HG02943 (cell line): Measurements from ENCODE around the gene CDC73.
"Not testable (repeated sequence)": the region's sequence is repeated elsewhere in the genome, so short reads cannot be mapped to it uniquely, and the experiment has no call there.

ENCODE experiments used
- ATAC-seq: cut with Tn5 transposase; IDR thresholded peaks from one replicate; pipeline ENCODE4 v1.9.1; 2021; ENCODE audit warnings: mild to moderate bottlenecking, low read depth, moderate library complexity; ENCODE audit not compliant: unreplicated experiment

The CDC73 gene

DNA sequence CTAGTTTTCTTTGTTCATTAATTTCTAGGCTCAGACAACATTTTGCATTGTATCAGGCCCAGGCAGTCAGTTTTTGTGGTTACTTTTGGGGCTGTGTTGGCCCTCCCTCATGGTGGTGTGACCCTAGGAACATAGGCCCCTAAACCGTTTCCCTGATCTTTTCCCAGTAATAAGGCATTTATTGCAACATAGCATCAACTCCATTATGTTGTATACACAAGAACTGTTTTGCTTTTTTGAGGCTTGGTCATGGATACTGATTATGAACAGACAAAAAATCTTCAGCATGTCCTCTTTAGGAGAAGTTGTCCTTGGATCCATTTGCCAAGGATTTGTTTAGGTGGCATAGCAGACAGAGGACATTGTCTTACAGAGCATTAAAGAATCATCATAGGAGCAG lies 54.3 kb downstream of the CDC73 start:
- ATAC-seq = no peak

DNA sequence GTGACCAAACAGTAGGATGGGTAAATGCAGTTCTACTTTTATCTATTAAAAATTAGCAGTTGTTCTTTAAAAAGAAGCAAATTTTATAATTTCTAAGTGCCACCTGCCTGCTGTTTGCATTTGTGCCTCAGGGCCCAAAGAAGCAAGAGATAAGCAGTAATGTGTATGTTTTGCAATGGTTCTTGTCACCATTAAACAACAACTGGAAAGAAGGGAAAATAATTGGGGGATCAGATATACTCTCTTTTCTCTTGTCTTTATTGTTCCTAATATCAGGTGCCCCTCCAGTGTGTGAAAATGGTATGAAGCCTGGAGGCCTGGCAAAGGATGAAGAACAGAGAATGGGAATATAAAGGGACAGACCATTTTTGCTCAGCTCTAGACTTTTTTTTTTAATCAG lies 55.0 kb downstream of the CDC73 start:
- no peak for ATAC-seq

DNA sequence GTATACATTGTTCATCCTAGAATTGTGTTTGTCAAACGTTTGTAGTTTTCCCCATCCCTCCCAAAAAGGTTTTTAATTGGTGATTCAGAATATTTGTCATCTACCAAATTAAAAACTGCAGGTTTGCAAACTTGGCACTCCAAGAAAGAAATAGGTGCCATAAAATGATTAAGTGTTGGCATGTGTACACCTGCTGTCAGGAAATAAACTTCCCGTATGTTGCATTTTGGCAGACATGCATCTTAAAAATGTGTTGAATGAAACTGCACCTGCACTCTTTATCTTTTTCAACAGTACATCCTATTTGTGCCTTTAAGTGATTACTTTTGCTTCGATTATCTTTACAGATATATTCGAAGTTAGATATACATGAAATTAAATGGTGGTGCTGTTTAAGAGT lies 57.3 kb downstream of the CDC73 start:
- ATAC-seq = no peak

DNA sequence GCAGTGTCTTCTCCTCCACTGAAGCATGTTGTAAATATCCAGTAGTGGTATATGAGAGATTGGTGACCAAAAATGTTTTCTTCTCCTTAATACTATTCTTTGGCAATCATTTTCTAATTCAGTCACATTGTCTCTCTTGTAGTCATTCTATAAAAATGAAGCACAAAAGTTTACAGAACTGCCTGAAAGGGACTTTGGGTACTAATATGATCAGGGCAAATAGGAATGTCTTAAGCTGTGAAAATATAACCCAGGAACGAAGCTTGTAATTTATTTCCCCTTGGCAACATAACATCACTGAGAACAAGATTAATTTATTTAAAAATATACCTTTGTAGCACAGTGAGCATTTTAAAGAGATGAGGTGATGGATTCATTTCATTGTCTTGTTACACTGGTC lies 59.7 kb downstream of the CDC73 start:
- no peak for ATAC-seq

DNA sequence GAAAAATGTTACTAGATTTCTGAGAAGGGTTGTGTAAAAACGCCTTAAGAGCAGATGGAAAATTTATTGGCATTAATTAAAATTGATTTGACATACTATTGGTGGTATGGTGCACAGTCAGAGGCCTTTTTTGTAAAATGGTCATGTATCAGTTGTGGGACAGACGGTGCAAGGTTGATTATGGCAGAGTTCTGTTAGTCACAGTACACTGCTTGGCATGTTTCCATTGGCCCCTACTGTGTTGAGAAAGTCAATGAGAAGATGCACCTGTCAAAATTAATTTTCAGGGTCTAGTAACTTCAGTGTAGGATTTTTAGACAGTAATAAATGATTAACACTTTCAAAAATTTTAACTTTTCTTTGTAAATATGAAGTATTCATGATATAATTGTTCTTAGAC lies 60.2 kb downstream of the CDC73 start:
- no peak for ATAC-seq

DNA sequence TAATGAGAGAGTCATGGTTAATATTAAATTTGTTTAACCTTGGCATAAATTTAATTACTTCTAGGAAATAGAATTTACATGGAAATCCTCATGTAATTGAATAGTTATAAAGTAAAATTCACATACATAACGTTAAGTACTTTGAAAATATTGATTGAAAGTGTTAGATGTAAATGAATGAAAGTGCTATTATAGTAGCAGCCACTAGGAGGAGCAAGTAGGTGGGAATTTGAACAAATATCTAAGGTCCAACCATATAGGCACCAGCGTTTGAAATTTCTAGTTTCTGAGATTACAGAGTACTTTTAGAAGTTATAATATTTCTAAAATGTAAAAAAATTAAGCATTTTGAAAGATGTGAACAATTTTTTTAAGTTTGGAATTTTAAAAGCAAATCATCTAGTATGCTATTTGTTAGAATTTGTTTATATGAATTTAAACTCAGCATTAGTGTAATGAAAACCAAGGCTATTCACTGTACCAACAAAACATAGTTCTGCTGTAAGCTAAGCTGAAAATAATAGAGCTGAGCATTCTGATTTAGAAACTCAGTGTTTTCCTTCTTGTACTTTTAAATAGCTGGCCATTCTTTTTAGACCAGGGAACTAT lies 61.3 kb downstream of the CDC73 start:
- peak; percentile 59 for ATAC-seq

DNA sequence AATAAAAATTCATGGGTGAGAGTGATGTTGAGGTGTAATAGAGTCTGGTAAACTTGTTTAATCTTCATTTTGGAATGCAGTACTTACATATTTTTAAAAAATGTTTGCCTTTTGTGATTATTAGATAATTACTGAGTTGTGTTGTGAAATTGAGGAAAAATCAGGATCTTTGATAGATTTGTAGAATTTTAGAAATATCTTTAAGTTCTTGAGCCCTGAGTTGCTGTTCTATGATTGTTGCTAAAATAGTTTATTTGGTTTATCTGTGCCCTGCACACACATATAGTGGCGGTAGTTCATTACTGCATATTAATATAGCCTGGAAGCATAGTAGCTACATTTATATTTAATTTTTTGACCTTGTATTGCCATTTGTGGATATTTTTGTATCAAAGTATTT lies 62.9 kb downstream of the CDC73 start:
- no peak for ATAC-seq

DNA sequence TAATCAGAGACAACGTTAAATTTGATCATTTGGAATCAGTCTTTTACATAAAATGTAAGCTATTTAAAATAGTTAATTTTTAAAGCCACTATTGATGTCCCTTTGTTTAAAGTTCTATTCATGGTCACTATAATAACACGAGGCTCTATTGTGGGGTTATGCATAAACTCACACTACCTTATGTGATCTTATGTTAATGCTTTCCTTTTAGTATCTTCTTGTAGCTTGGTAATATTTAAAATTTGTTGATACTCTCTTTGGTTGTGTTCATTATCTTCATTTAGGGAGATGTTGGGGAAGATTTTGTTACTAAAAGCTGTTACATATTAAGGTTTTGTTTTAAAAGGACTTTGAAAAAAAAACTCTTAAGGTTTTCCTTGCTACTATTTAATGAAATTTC lies 63.4 kb downstream of the CDC73 start:
- ATAC-seq = no peak

DNA sequence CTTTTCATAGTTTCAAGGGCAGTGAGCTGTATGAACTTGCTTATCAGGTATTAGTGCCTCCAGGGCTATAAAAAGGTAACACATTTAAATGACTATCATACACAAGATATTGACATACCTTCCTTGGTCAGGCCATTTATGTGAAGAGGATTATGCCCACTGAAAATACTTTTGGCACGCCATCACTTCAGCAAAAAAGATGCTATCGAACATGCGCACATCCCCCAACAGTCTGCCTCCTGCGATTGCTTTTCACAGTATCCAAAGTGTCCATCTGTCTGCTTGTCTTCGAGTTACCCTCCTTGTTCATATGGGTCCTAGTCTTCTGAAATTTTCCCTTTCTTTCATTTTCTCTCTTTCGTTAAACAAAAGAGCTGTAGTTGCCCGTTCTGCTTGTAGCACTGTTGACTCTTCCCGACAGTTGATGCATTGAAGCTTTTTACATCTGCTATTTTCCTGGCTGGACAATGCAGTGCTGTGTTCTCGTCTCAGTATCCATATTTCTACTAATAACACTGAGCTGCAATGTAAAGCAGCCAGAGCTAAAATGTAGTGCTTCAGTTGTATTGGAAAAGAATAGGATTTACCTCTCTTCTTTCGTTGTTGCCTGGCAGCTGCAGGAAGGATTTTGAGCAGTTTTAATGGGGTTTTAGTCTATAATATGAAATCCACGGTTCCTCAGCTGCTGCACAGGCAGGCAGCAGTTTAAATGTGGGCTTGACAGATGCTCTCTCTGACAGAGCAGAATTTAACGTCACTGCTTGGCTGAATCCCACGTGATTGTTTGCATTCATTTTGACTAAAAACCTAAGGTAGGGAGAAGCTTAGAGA lies 64.3 kb downstream of the CDC73 start, which contains the start of gene B3GALT2:
Gene B3GALT2 (minus strand): TSS at position 713 of the 831 bp plus-strand sequence. CDS start 5,051 bp downstream, outside the sequence.
- ATAC-seq = no peak

DNA sequence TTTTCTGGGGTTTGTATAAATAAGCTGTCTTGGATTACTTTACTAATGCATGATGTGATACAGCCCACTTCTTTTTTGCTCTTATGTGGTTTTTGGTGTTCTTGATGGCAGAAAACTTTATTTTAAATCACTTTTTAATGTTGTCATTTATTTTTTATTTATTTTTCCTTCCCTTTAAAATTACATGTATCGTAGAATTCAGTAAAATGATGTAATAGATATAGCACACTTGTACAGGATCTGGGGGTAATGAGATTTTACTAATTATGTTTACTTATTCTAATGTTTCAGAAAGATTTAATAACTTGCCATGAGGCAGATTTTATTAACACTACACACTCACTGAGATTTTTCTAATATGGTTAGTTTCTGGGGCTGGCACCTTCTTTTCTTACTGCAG lies 65.3 kb downstream of the CDC73 start:
- ATAC-seq = no peak

DNA sequence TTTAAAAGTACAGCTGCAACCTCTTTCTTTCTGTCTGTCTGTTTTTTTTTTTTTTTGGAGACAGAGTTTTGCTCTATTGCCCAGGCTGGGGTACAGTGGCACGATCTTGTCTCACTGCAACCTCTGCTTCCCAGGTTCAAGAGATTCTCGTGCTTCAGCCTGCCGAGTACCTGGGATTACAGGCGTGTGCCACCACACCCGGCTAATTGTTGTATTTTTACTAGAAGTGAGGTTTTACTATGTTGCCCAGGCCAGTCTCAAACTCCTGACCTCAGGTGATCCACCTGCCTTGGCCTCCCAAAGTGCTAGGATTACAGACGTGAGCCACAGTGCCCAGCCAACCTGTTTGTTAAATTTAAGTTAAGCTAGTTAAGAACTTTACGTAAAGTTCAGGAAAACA lies 67.1 kb downstream of the CDC73 start:
- not testable (repeated sequence) for ATAC-seq

DNA sequence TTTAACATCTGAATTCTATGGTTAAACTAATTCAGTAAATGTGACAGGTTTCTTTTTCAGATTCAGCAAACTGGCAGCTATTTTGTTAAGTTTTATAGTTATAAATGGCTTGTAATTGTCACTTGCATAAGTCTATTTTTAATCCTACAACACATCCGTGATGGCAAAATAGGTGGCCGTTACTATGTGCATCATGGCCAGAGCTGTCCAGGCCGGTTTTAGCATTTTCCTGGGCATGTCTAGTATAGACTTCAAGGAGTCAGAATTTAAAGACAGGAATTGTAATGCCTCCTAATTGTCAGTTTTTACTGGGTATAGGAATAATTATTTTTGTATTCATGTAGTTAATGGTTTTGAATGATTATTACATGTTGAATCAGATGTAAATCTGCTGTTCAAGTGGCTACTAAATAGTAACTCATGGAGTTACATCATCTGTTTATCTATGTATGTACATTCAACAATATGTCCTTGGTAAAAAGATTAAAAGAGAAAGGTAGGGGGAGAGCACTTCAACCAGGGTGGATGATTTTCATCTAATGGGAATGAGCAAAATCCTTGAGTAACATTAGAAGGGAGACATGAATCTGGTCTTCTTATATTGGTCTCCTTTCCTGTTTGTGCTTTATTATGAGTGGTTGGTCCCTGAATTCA lies 67.7 kb downstream of the CDC73 start:
- ATAC-seq = no peak

DNA sequence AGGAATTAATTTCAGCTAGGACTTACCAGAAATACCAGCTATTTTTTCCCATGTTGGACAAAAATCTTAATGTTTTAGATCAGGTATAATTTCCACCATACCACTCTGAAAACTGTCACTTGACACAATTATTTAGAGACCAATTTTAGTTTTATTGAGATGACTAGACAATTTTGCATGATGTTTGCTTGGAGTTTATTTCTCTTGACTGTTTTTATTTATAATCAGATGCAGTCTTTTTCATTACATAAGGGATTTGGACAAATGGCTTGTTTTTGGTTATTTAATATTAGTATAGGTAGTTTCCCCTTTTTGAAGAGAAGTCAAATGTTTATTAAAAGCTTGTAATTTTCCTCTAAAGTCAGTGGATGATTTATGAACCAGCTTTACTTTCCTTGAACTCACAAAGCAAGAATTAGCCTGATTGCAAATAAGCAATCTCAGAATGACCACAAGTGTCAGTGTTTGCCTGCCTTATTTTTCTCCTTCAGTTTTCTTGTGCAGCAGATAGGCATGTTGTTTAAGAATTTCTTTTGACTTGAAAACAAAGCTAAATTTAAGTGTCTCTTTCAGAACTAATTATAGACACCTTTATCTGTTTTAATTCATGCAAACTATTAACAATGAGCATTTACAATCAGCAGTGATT lies 68.4 kb downstream of the CDC73 start:
- ATAC-seq = no peak

DNA sequence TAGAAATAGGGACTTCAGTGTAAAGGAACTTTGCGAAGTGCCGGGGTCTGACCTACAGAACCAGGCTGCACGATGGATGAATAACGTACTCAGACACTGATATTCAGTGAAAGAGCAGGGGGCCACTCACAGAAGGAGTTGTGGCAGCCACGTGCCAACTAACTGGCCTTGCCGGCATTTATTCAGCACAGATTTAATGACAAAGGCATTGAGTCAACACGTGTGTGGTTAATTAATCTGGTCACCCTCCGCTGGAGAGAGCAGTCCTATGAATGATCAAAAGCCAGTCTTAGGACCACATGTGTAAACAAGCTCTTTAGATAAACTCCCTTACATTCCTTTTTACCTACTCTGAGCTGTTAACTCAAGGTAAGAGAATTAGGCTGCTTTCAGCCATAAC lies 70.8 kb downstream of the CDC73 start:
- no peak for ATAC-seq

DNA sequence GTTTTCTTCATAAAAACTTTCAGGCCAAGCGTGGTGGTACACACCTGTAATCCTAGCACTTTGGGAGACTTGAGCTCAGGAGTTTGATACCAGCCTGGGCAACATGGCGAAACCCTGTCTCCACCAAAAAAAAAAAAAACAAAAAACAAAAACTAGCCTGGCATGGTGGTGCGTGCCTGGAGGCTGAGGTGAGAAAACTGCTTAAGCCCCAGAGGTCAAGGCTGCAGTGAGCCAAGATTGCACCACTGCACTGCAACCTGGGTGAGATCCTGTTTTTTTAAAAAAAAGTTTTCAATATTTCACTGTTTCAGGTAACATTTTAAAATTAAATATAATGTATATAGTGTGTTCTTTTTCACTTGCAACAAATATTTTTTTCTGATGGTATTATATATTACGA lies 78.1 kb downstream of the CDC73 start:
- ATAC-seq = no peak

DNA sequence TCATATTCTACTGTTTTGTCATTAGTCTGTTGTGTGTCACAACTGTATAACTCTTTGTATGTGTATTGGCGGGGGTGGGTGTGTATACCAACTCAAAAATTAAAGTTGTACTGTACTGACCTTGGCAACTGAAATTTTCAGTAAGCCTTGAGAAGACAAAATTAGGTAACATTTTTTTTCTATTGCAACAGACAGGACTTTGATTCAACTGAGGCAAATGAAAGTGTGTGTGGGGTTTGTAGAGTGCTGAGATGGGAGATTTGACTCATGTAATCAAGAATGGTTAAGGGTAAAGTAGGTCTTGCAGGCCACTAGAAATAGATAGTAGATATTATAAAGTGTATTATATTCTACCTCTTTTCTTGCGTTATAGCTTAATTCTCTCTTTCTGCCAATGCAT lies 79.2 kb downstream of the CDC73 start:
- no peak for ATAC-seq

DNA sequence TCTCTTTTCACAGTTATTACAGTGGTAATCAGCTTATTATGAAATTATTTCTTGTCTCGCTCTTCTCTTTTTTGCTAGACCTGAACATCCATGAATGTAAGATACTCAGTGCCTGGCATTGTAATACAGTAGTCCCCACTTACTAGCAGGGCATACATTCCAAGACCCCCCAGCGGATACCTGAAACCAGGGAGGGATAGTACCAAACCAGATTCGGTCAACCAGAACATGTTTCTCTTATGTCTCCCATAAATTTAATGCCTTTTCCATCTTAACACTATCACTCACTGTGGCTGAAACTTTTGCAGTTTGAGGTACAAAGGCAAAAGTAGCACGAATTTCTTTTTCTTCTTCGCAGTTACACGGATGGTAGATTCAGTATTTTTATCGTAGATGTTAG lies 89.2 kb downstream of the CDC73 start:
- ATAC-seq = peak; percentile 11

DNA sequence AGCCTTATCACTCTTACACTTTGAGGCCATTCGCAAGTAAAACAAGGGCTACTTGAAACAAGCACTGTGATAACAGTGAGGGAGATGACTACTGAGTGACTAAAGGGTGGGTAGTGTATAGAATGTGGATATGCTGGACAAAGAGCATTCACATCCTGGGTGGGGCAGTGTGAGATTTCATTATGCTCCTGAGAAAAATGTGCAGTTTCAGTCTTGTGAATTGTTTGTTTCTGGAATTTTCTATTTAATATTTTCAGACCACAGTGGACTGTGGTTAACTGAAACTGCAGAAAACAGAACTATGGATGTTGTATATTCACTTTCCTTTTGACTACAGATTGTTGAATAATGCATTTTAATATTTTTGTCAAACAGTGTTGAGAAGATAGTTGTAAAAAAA lies 89.7 kb downstream of the CDC73 start:
- peak; percentile 70 for ATAC-seq

DNA sequence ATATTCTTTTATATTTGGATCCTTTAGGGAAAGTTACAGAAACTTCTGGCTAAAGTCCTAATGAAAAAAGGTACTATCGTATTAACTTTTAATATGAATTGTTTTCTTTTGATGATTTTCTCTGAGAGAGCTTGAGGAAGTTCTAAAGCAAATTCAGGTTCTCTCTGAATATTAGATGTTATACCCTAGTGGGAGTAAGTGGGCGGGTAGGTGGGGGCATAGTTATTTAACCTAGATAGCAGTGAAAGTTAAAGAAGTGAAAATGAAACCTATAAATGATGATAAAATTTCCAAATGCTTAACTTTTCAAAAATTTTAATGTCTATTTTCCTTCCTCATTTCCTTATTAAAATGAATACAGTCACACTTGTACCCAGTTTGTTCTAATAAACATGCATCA lies 90.8 kb downstream of the CDC73 start:
- ATAC-seq = no peak

DNA sequence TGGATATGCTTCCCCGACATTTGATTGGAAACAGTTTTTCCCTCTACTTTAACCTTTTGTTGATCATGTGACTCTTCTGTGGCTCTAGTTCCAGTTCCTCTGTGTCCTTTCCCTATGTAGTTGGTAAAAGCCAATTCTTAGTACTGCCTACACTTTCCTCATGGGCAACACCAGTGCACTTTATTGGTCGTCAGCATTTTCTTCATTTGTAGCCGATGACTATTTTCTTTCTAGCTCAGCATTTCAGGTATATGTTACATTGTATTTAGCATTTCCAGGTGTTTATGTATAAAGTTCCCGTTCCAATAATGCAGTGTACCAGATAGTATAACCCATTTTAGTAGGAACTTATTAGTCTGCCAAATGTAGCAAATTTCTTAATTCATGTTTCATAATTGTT lies 92.2 kb downstream of the CDC73 start:
- no peak for ATAC-seq

DNA sequence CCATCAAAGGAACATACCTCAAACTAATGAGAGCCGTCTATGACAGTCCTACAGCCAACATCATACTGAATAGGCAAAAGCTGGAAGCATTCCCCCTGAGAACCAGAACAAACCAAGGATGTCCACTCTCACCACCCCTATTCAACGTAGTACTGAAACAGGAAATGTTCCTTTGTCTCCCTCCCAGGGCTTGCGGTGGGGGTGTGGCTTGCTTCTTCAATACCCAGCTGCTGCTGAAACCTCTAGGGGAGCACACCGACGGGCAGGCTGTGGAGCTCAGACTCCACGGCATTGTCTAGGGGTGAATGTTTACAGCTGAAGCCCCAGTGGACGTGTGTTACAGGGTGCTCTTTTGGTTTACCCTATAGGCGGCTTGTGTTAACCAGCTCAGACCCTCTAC lies 95.1 kb downstream of the CDC73 start:
- peak; percentile 69 for ATAC-seq
